ENCODE measurements around the gene TENM4. TPM values are rescaled to one million over a fixed set of nuclear protein-coding genes. Genes with fewer than 3 reads are reported as not detected.

The TENM4 gene
- total and polyA plus RNA-seq, 2 of the 13 experiments (the other 11 are each of a cell fraction or from before 2014, with no cell fraction given) = not detected

GRCh38 chr11:78990261-78990660 is 450.6 kb downstream of the TENM4 start (continued):
- no peak for TF ChIP-seq ZHX2 (IDR thresholded peaks at IDR 0.05; ENCODE audit: low read depth)
- TF ChIP-seq ZHX2 (CRISPR knock-in tag; IDR thresholded peaks at IDR 0.05; ENCODE audit: borderline replicate concordance) = no peak
- no peak for TF ChIP-seq HDAC2 (CRISPR knock-in tag; IDR thresholded peaks at IDR 0.05)
- no peak for TF ChIP-seq RARA (CRISPR knock-in tag; IDR thresholded peaks at IDR 0.05)

GRCh38 chr11:78987748-78988147 is 453.1 kb downstream of the TENM4 start:
- no peak for FAIRE-seq
- Histone ChIP-seq H4K20me1 (ENCODE audit: insufficient read depth, low read length) (no peaks in the 10 kb centered on the region), H3K9me3 (ENCODE audit: low read length) (no peaks in the 10 kb centered on the region), H3K27ac (ENCODE audit: extremely low read length, insufficient read depth, low read length) (no peak overlapping the region), H3K79me2 (ENCODE audit: insufficient read depth, low read length) (no peaks in the 10 kb centered on the region), H3K27me3 (ENCODE audit: control insufficient read depth in 1 of 2, insufficient read depth in 2 of 2, low read length in 2 of 2) (no peaks in the 10 kb centered on the region), H3K9ac (ENCODE audit: insufficient read depth, low read depth, low read length) (no peak overlapping the region), H3K4me3 (replicated peaks in 1 of 3; ENCODE audit: insufficient read depth in 1 of 3, low read depth in 2 of 3, low read length in 3 of 3) (no peak overlapping the region), H3K36me3 (replicated peaks in 1 of 2; ENCODE audit: control insufficient read depth in 1 of 2, insufficient read depth in 2 of 2, low read length in 2 of 2) (no peaks in the 10 kb centered on the region), H2AFZ (ENCODE audit: low read length) (no peak overlapping the region), H3K4me1 (ENCODE audit: insufficient read depth, low read length) (no peaks in the 10 kb centered on the region), H3K4me2 (ENCODE audit: low read depth, low read length) (no peak overlapping the region)
- DNase-seq (ENCODE audit: low spot score) = no peak
- POLR2A ChIA-PET = no interaction called here
- ATAC-seq = no peak
- no TSS peak for BruUV-seq (replicated peaks)
- in situ Hi-C loops (cut with HindIII; ENCODE audit: extremely low pct_ligation_motif_present, low pct_unique_long_range_greater_than_20kb) (no loop called here), intact Hi-C loops (cut with micrococcal nuclease; ENCODE audit: unreplicated experiment) (no loop called here)
- WGBS (ENCODE audit: low lambda C conversion rate) = 44% methylated on average over 4 of the region's 4 CpGs
- CTCF ChIA-PET (ENCODE audit: low intra/inter-chr PET ratio, low total read pairs) = no interaction called here
- TF ChIP-seq ZXDC (CRISPR knock-in tag; IDR thresholded peaks at IDR 0.05) (no peak), SSRP1 (CRISPR knock-in tag; IDR thresholded peaks at IDR 0.05) (no peak), ZFP1 (CRISPR knock-in tag; IDR thresholded peaks at IDR 0.05) (no peak), CREBL2 (CRISPR knock-in tag; IDR thresholded peaks at IDR 0.05; ENCODE audit: borderline replicate concordance) (no peak), KDM6A (CRISPR knock-in tag; IDR thresholded peaks at IDR 0.05; ENCODE audit: low read depth) (no peak), ZNF556 (CRISPR knock-in tag; IDR thresholded peaks at IDR 0.05; ENCODE audit: borderline replicate concordance) (no peak), ZNF598 (CRISPR knock-in tag; IDR thresholded peaks at IDR 0.05; ENCODE audit: borderline replicate concordance) (no peak), POLR2AphosphoS2 (IDR thresholded peaks at IDR 0.05; ENCODE audit: low read depth, low read length) (no peak), KLF6 (CRISPR knock-in tag; IDR thresholded peaks at IDR 0.05) (no peak), ZNF878 (CRISPR knock-in tag; IDR thresholded peaks at IDR 0.05) (no peak), ZNF547 (CRISPR knock-in tag; IDR thresholded peaks at IDR 0.05) (no peak)

Measured in HepG2 (cell line).